Astrocyte (in vitro differentiated cells and primary cell): Measurements from ENCODE around the gene CCN5.

Experiments
- EZH2 ChIP-seq: IDR thresholded peaks from 2 replicates; pipeline ENCODE4 v1.6.1; 2012; ENCODE audit warnings: mild to moderate bottlenecking, low read length, inconsistent platforms; ENCODE audit not compliant: insufficient read depth
- TF ChIP-seq, protein P1 (sequence below): IDR thresholded peaks from 2 replicates; pipeline ENCODE4 v1.5.1; 2011; ENCODE audit warnings: low read depth, mild to moderate bottlenecking, inconsistent platforms, low read length, moderate library complexity; ENCODE audit not compliant: insufficient read depth

DNA sequence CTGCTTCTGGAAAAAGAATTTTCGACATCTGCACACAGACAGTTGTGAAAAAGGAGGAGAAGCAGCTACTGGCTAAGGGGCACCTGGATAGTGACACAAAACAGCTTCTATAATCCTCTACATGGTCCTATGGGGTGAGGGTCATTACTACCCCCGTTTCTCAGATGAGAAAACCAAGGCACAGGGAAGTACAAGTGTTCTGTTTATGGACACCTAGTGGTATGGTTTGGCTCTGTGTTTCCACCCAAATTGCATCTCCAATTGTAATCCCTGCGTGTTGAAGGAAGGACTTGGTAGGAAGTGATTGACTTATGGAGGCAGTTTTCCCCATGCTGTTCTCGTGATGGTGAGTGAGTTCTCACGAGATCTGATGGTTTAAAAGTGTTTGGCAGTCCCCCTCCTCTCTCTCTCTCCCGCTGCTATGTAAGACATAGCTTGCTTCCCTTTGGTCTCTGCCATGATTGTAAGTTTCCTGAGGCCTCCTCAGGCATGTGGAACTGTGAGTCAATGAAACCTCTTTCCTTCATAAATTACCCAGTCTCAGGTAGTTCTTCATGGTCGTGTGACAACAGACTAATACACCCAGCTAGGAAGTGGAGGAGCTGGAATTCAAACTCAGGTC is 28.0 kb downstream of the CCN5 start:
- TF ChIP-seq EZH2, result no peak
- TF ChIP-seq, protein P1, sequence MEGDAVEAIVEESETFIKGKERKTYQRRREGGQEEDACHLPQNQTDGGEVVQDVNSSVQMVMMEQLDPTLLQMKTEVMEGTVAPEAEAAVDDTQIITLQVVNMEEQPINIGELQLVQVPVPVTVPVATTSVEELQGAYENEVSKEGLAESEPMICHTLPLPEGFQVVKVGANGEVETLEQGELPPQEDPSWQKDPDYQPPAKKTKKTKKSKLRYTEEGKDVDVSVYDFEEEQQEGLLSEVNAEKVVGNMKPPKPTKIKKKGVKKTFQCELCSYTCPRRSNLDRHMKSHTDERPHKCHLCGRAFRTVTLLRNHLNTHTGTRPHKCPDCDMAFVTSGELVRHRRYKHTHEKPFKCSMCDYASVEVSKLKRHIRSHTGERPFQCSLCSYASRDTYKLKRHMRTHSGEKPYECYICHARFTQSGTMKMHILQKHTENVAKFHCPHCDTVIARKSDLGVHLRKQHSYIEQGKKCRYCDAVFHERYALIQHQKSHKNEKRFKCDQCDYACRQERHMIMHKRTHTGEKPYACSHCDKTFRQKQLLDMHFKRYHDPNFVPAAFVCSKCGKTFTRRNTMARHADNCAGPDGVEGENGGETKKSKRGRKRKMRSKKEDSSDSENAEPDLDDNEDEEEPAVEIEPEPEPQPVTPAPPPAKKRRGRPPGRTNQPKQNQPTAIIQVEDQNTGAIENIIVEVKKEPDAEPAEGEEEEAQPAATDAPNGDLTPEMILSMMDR, result no peak
